ENCODE measurements around the gene OR8K5.

DNA sequence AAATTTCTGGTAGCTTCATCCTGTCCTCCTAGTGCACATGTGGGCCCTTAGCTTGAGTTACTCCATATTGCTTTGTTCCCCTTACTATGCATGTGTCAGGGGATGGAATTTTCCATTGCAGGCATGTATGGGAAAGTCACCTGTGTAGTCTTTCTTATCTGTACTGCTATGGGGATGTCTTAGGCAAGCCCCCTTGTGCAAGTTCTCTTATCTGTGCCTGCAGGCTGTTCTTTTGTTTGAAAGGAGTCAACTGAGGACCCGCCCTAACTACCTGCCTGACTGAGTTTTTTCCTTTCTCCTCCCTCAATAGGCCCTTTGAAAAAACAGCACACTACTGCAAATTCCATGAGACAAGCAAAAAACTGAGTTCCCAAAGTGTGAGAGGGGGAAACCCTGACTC, 8.7 kb downstream of the OR8K5 start:
- TF ChIP-seq CTCF (IDR thresholded peaks at IDR 0.05) (no peak), EP300 (IDR thresholded peaks at IDR 0.05) (no peak), POLR2A (IDR thresholded peaks at IDR 0.05) (no peak)
